DMS53 treated with DMSO at 0.1 percent for 48 hours (cell line): Measurements from ENCODE around the gene KNSTRN.

ENCODE experiments used
- DNase-seq: peaks from one replicate; lab custom pipeline; 2025; ENCODE audit not compliant: unreplicated experiment; lab: John Stamatoyannopoulos, UW

KNSTRN gene

GRCh38 chr15:40345867-40346578 lies 36.5 kb upstream of the KNSTRN start:
- DNase-seq, result no peak

GRCh38 chr15:40346579-40347558 lies 35.7 kb upstream of the KNSTRN start:
- DNase-seq, result no peak

GRCh38 chr15:40347559-40348473 lies 34.7 kb upstream of the KNSTRN start:
- DNase-seq, result no peak

- no peak for DNase-seq
These were observed 34.0 kb upstream of the KNSTRN start for GRCh38 chr15:40348474-40348870.

GRCh38 chr15:40349163-40349562 lies 33.4 kb upstream of the KNSTRN start:
- DNase-seq, result no peak

- no peak for DNase-seq
These were observed 30.1 kb upstream of the KNSTRN start for GRCh38 chr15:40352281-40352901.

- no peak for DNase-seq
These were observed 28.8 kb upstream of the KNSTRN start for GRCh38 chr15:40353697-40354096.

GRCh38 chr15:40354408-40355171 lies 27.9 kb upstream of the KNSTRN start:
- DNase-seq, result no peak

GRCh38 chr15:40355976-40356585 lies 26.4 kb upstream of the KNSTRN start:
- DNase-seq, result no peak

GRCh38 chr15:40357246-40357645 lies 25.3 kb upstream of the KNSTRN start:
- no peak for DNase-seq

GRCh38 chr15:40357723-40358470 lies 24.6 kb upstream of the KNSTRN start, which contains the start of gene DISP2:
DISP2 (plus strand) TSS chr15:40358219; CDS start chr15:40358322, 103 bp downstream.
- peak; percentile 66 for DNase-seq

GRCh38 chr15:40358471-40359353 lies 23.8 kb upstream of the KNSTRN start:
- DNase-seq, result no peak

GRCh38 chr15:40360015-40360414 lies 22.5 kb upstream of the KNSTRN start:
- DNase-seq, result no peak

- no peak for DNase-seq
These were observed 20.9 kb upstream of the KNSTRN start for GRCh38 chr15:40361640-40362039.

- no peak for DNase-seq
These were observed 18.9 kb upstream of the KNSTRN start for GRCh38 chr15:40363611-40364010.

GRCh38 chr15:40364251-40364650 lies 18.3 kb upstream of the KNSTRN start:
- DNase-seq, result no peak

GRCh38 chr15:40365016-40365415 lies 17.5 kb upstream of the KNSTRN start:
- DNase-seq, result no peak
